ENCODE data around the gene RIT2.

The RIT2 gene

DNA sequence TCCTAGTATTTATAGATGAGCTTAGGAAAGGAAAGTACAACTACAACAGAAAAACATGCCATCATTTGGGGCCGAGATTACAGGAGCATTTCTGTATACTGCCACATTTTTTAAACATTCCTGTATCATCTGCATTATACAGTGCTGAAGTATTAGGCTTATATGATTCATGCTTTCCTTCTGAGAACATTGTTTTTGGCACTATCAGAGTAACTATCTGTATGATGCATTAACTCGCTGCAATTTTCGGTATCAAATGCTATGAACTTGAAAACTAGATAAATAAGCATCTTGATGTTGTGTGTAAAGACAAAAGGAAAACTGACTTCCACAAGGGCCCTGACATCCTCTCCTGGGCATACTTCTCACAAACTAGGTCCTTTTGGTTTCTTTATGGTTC lies 102.0 kb downstream of the RIT2 start:
- no peak for DNase-seq (ENCODE audit: low read depth in 1 of 2, low spot score in 1 of 2)

DNA sequence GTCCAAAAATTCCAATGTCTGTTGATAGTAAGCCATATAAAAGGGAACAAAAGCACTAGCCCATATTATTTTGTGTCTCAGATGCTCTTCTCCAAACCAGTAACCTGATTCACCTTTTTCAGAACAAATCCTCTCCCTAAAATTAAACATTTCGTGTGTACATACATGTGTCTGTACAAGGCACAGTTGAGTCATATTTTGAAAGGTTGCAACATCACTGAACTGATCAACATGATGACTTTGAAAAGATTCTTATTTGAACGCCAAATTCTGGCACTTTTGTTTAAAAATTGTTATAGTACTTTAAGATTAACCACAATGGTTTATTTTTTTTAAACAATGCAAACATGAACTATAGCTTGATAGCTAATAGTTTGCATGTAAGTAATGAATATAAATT lies 102.5 kb downstream of the RIT2 start:
- DNase-seq (ENCODE audit: low read depth in 1 of 2, low spot score in 1 of 2): no peak

DNA sequence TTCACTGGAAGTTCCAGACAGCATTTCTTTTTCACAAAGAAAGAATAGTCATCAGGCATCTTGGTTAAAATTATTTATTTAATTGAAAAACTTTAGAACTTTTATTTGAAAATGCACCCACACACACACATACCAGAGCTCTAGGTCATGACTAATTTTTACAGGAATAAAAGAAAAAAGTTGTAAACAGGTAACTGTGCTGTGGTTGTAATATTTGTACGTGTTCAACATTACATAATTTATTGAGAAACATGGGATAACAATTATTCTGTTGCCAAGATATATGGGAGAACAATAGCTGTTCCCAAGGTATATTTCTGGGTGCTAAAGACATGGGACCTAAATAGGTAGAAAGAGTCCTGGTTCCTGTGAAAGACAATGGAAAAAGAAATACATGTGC lies 104.9 kb downstream of the RIT2 start:
- DNase-seq (ENCODE audit: low read depth in 1 of 2, low spot score in 1 of 2): no peak

DNA sequence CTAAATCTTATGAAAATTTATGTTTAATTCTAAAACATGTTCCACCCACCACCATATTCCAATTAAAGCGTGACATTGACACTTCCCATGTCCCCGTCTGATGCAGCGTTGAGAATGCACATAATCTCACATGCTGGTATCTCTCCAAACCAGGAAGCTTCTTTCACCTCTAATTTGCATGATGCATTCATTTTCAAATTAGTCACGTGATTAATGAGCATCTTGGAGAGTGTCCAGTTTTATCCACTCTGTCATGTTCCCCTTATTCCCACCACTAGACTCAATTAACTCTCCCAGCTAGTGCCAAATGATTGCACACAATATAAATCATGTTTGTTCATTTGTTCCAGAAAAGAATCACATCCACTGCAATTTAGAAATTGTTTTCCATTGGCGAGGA lies 105.8 kb downstream of the RIT2 start:
- DNase-seq (ENCODE audit: low read depth in 1 of 2, low spot score in 1 of 2): no peak

DNA sequence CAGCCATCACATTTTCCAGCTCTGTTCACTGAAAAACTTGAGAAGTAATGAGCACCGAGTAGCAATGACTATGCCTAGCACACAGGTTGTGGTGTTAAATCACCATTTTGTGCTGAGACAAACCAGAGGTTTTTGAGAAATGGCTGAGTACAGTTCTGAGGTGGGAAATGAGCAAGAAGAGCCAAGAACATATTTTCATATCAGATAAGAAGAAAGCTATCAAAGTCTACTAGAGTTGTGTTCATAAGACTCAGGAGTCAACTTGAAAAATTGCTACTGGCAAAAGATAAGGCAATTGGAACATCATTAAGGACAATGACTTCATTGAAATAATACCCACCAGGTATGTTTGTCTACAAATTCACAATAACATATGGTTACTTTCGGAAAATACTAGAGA lies 108.1 kb downstream of the RIT2 start:
- no peak for DNase-seq (ENCODE audit: low read depth in 1 of 2, low spot score in 1 of 2)

DNA sequence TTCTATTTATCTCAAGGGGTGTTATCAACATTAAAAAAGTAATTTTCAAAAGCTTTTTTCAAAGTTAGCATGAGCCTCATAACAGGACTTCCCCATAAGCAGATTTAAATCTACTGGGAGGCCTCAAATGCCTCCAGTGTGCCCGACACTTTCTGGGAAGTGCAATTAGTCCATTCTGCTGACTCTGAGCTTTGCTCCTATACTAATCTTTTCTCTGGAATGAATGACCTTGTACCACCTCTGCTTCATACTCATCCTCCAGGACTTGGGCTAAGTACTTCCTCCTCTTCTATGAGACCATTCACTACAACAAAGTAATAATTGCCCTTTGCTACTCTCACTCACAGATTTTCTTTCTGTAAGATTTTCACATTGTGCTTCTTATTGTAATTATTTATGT lies 111.1 kb downstream of the RIT2 start:
- no peak for DNase-seq (ENCODE audit: low read depth in 1 of 2, low spot score in 1 of 2)

DNA sequence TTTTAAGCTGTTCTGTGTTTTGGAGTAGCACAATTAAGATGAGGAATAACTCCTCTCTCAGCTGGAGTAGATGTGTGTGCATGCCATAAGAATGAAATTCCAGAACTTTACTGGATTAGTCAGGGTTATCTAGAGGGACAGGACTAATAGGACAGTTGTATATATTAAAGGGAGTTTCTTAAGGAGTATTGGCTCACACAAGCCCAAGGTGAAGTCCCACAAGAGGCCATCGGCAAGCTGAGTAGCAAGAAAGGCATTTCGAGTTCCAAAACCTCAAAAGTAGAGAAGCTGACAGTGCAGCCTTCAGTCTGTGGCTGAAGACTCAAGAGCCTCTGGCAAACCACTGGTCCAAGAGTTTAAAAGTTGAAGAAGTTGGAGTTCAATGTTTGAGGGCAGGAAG lies 113.7 kb downstream of the RIT2 start:
- no peak for DNase-seq (ENCODE audit: low read depth in 1 of 2, low spot score in 1 of 2)

DNA sequence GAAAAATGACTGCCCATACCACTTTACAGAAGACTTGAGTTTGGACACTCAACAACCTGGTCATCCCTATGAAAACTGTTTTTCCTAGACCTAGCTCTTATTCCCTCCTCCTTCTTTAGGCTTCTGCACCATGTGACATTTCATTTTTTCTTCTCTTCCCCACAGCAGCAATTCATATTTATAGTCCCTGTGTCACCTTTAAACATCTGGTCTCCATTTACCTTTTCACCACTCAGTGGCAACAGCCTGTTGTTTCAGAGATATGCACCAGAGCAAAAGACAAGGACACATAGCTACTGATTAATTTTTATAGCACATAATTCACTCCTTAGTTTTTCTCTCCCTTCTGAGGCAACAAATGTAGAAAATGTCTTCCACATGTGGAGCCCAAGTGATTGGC lies 118.7 kb downstream of the RIT2 start:
- DNase-seq (ENCODE audit: low read depth in 1 of 2, low spot score in 1 of 2): no peak

DNA sequence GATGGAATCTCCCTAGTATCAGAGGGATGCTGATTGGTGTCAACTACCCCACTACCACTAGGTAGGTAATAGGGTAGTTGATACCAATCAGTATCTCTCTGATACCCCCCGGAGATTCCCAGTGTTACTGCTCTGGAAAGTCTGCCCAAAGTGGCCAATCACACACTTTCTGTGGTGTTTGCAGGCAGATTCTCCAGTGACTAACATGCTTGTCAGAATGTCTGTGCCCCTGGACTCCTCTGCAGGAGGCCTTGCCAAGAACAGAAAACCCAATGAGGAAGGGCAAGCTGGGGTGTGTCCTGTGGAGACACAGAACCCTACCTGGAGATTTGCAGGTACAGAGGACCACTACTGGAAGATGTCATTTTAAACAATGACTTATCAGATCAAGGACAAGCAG lies 135.1 kb downstream of the RIT2 start:
- no peak for DNase-seq (ENCODE audit: low read depth in 1 of 2, low spot score in 1 of 2)

DNA sequence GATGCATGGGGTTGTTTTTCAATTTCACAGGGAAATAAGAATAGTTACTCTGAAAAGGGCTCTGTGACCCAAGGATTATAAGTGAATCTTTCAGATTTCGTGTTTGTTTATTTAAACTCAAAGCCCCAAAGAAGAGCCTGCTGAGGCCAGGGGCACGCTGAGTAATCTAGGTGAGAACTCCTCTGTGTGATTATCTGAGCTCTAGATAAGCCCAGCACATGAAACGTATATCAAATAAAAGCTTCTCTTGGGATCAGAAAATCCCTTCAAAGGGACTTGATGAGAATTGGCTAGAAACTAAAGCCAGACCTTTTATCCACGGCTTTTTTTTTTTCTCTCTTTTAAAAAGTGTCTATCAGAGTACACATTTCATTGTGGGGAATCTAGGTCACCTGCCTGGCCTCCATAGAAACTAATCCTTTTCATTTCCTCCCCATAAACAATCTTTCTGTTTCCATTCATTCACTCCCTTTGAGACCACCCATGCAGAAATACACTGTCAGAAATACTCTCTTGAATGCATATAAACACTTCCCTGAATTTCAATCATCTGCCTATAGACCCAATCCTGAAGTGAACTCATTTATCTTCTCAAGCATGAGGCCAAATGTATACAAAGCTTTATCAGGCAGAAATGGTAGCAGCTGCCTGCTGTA lies 137.4 kb downstream of the RIT2 start:
- no peak for DNase-seq (ENCODE audit: low read depth in 1 of 2, low spot score in 1 of 2)

DNA sequence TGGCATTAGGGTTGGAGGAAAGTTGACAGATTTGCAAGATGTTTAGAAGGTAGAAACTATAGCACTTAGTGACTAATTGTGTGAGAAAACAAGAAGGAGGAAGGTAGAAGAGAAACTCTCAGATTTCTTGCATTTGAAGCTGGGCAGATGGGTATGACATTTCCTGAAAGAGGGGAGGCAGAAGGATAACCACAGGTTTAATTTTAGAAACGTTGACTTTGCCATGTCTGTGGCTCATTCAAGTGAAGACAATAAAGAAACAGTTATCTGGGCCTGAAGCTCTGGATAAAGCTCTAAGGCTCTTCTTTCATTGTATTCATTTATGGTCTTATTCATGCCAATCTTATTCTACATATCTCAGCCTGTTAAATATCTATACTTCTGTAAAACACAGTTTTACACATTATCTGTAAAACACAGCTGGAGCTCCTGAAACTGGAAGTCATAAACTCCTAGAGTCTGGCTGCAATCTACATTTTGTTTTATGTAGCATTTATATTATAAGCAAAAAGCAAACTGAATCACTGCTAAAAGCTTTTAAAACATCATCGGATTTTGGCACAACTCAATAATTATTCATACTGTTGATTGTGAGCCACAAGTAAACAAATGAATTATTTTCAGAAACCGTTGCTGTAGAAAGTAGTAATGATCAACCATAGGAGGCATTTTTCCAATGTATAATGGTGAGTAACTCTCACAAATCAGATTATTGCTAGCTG lies 138.5 kb downstream of the RIT2 start:
- DNase-seq (ENCODE audit: low read depth in 1 of 2, low spot score in 1 of 2): no peak

DNA sequence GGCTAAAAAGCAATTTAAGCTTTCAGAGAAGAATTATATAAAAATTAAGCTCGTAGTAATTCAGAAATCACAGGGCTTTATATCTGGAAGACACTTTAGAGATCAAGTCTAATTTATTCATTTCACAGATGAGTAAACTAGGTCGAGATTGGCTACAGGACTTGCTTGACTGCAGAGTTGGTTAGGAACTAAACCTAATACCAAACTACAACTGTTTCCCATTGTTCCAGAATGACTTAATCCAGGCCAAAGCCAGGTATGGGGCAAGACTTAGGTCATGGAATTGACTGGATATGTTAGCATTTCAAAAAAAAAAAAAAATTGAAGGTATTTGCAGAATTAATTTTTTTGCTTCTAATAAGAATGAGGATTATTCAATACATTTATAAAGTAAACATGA lies 146.1 kb downstream of the RIT2 start:
- no peak for DNase-seq (ENCODE audit: low read depth in 1 of 2, low spot score in 1 of 2)

DNA sequence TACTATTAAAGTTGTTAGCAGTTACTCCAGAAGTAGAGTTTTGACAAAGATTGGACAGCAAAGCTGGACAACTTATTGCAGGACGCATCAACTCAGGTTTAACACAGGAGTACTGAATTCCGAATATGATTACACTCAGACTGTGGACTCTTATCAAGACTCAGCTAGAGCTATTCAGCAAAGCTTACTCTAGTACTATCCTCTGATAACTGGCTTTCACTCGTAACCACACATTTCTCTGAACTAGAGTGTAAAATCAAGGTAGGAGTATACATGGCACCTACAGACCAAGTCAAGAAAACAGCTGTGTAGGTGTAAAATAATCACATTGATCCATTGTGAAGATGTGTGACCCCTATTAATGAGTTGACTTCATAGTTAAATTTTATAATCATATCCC lies 154.2 kb downstream of the RIT2 start:
- DNase-seq (ENCODE audit: low read depth in 1 of 2, low spot score in 1 of 2): no peak

DNA sequence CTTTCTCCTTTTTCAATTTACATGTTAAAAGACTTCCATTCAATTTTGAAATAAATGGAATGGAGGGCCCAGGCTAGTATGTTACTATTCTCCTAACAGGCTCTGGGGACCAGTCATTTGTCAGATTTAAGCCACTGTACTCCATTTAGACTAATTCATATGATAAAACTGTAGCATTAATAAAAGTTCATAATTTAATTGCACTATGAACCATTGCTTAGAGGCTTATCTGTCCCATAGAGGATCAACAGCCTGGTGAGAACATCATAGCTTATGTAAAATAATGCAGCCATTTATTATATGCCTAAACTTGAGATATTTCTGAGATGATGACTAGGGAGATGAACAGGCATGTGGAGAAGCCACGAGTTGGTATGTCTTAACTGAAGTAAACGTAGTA lies 156.0 kb downstream of the RIT2 start:
- no peak for DNase-seq (ENCODE audit: low read depth in 1 of 2, low spot score in 1 of 2)

DNA sequence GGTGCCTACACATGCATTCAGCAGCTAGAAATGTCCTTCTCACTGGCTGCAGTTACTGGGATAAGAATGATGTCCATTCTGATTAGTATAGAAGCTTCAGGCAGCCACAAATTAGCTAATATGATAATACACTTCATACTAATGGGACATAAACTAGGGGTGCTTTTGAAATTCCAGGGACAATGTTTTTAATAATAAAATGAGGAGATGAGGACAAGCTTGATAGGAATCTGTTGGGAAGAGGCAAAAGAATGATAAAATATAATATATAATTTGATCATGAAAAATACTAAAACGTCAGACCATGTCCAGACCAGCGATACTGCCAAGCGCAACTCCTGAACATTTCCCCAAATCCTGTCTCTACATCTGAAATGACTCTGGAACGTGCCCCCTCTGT lies 157.1 kb downstream of the RIT2 start:
- no peak for DNase-seq (ENCODE audit: low read depth in 1 of 2, low spot score in 1 of 2)

DNA sequence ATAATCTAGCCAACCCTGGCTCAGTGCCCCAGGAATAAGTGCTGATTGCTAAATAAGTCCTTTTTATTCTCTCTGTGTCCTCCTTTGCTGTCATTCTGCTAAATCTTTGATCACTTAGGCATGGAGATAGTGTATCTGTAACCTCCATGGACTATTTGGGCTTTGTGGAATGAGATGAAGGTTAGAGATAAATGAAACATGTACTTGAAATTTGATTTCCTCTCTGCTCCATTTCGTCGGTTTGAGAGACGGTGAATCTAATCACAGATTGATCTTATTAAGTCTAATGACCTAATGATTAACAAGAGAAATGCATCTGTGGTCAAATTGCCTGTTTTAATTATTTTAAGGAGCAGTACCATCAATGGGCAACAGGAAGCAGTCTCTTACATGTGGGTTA lies 159.2 kb downstream of the RIT2 start:
- DNase-seq (ENCODE audit: low read depth in 1 of 2, low spot score in 1 of 2): no peak

DNA sequence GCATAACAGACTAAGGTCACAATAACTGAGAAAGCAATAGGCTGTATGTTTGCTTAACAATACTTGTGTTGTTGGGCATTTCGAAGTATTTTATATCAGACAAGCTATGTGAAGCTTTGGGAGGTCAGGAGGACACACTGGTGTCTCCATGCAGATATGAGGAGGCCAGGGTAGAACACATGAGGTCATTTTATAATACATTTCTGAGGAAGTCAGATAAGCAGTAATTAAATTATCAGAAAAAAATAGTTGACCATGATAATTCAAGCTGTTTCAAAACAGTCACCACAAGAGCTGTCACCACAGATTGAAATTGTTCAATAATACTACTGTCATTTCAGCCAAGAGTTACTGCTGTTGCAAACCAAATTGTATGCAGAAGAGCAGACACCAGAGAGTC lies 160.6 kb downstream of the RIT2 start:
- no peak for DNase-seq (ENCODE audit: low read depth in 1 of 2, low spot score in 1 of 2)

DNA sequence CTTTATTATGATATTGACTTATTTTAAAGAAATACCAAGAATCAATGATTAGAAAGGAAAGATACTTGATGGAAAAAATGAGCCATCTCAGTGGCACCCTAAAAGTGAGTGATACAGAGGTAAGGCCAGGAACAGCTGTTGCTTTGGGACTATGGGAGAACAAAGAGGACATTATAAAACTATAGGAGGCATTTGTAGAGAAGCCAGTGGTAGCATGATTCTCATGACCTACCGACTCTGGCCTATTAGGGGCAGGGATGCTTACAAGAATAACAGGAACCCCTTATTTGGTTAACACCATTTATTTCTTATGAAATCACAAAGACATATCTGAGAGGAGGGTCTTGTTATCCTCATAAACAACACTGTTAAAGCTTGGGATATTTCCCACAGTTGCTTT lies 162.2 kb downstream of the RIT2 start:
- DNase-seq (ENCODE audit: low read depth in 1 of 2, low spot score in 1 of 2): no peak

DNA sequence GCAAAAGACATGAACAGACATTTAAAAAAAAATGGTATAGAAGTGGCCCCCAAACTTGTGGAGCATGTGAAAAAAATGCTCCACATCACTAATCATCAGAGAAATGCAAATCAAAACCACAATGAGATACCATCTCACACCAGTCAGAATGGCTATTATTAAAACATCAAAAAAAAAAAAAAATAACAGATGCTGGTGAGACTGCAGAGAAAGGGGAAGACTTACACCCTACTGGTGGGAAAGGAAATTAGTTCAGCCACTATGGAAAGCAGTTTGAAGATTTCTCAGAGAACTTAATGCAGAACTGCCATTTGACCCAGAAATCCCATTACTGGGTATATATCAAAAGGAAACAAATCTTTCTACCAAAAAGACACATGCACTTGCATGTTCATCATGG lies 164.8 kb downstream of the RIT2 start:
- no peak for DNase-seq (ENCODE audit: low read depth in 1 of 2, low spot score in 1 of 2)

DNA sequence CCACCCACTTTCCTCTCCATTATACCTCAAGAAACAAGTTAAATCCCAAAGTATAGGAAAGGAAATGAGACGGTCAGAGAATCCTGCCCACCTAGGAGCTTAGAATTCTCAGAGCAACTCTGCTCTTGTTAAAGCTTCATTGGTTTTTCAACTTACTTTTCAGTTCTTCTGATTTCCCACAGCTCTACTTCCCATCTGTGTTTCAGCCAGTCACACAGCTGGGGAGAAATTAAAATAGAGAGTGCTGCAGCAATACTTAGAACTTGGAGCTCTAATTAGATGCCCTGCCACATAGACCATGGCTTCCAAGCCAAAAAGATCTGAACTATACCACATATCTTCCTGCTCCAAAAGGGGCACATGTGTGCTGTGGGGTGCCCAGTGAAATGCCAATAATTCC lies 166.7 kb downstream of the RIT2 start:
- DNase-seq (ENCODE audit: low read depth in 1 of 2, low spot score in 1 of 2): no peak

DNA sequence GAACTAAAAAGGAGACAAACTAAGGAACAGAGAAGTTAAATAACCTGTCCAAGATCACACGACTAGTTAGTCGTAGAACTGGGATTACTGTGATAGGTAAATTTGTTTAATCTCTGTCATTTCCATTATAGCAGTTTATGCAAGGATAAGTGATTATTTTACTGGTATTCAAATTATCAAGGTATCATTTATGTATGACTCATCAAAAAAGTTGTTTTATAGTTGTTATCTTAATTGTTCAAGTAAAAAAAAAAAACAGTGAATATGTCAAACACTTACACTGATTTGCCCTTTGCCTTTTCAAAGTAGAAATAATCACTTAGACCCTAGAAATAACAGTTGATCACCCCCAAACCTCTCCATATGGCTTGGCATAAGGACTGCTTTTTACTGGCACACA lies 173.6 kb downstream of the RIT2 start:
- no peak for DNase-seq (ENCODE audit: low read depth in 1 of 2, low spot score in 1 of 2)

DNA sequence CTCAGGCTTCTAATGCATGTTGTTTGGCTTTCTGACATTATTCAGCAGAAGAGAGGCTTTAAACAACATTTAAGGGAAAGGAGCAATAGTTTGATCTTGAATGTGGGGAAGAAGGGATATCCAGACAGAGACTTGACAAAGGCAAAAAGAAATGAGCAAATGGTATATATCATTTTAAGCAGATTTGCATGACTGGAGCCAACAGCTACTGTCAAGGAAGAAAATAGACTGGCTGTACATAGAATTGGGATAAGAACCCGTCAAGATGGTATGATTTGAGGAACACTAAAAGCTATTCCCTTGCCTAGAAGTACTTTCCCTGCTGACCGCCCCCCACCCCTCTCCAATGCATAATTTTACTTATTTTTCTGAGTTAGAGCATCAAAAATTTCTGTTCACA lies 174.5 kb downstream of the RIT2 start:
- DNase-seq (ENCODE audit: low read depth in 1 of 2, low spot score in 1 of 2): no peak

DNA sequence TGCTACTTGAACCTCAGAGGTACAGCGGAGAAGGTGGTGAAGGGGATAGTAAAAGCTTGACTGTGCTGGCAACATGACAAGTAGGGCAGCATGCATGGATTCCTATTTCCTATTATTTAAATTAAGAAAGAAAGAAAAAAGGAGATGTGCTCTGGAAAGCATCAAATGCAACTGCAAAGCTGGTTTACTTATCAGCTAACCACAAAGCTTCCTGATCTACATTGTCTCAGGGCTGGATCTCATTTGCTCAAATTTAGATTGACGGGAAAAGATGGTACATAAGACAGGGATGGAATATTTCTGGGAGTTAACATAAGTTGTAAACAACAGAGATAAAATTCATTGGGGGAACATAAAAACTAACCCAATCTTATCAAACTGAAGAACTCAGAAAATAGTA lies 178.0 kb downstream of the RIT2 start:
- no peak for DNase-seq (ENCODE audit: low read depth in 1 of 2, low spot score in 1 of 2)
